Activated CD8-positive, alpha-beta memory T cell treated with anti-CD3 and anti-CD28 coated beads, Interleukin-2, amount 50 U/mL, for 1 hour (primary cell): Measurements from ENCODE around the gene OCA2.
"Not testable (repeated sequence)": the region's sequence is repeated elsewhere in the genome, so short reads cannot be mapped to it uniquely, and the experiment has no call there.

Experiments used
- DNase-seq: peaks from one replicate; pipeline ENCODE4 v3.0.0-alpha.2; 2020; ENCODE audit errors: extremely low read depth

Gene OCA2

DNA sequence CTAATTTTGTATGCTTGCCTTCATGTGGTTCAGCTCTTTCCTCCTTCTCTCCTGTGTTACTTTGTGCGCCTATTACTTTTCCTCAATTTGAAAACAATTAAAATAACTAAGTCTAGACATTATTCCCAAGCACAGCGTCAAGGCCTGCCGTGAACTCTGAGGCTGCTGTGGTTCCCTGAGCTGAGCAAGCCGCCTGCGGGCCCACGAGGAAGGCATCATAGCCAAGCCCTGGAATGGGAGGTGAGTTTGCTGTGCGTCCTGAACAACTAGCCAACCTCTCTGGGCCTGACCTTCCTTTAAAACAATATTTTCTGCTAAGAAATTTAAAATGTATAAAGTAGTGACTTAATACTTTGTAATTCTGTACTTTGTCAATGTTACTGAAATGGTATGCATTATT is 327.2 kb downstream of the OCA2 start:
- DNase-seq, result no peak

DNA sequence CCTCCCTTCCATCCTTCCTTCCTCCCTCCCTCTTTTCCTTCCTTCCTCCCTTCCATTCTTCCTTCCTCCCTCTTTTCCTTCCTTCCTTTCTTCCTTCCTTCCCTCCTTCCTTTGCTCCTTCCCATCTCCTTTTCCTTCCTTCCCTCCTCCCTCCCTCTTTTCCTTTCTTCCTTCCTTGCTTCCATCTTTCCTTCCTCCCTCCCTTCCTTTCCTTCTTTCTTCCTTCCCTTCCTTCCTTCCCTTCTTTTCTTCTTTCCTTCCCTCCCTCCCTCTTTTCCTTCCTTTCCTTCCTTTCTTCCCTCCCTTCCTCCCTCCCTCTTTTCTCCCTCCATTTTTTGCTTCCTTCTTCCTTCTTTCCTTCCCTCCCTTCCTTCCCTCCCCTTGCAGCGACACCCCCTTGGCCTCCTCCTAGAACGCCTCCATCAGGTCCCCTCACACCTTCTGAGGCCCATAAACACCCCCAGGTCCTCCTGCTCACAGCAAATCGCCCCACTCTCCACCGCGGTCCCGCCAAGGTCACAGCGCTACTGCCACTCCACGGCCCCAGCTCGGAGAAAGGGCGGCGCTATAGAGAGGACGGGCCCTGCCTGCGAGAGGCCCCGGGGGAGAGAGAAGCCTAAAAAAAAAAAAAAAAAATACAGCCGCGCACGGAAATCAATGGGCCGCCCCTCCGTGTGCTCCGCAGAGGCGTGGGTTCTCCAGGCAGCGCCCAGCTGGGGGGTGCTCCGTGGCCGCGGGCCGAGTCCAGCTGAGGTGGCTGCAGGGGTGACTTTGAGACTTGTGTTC is 328.2 kb downstream of the OCA2 start:
- DNase-seq, result no peak

DNA sequence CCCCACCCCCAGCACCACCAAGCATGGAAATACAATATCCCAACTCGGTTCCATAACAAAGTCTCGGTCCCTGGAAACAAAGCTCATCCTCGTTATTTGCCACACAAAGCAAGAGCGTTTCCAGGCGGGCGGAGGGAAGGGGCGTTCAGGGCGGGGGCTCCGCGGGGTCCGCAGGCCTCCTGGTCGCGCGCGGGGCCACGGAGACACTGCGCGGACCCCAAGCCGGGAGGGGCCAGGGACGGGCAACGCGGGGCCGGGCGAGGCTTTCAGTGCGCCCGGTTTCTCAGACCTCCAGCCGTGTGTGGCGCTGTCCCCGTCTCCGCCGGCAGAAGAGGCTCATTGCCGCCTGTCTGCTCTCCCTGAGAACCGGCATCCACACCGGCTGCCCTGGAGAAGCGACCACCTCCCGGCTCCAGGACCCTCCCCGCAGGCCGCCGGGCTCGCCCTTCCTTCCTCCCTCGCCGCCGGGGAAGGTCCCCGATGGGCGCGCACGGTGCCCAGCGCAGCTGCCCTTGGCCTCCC is 329.0 kb downstream of the OCA2 start:
- no peak for DNase-seq

DNA sequence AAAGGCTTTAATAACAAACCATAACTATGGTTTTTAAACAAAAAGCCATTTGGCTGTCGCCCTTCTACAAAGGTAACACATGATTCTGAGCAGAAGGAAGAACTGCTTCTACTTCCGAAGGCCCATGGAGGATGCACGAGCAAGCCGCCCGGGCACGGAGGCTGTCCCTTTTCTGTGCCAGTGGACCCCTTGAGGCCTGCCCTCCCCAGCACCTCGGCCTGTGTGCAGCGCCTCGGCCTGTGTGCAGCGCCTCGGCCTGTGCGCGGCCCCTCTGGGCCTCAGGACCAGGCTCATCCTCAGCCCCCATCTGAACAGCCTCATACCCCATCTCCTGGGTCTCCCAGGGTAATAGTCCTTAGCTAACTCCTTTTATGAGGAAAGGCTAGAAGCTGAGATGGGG is 329.5 kb downstream of the OCA2 start:
- no peak for DNase-seq

DNA sequence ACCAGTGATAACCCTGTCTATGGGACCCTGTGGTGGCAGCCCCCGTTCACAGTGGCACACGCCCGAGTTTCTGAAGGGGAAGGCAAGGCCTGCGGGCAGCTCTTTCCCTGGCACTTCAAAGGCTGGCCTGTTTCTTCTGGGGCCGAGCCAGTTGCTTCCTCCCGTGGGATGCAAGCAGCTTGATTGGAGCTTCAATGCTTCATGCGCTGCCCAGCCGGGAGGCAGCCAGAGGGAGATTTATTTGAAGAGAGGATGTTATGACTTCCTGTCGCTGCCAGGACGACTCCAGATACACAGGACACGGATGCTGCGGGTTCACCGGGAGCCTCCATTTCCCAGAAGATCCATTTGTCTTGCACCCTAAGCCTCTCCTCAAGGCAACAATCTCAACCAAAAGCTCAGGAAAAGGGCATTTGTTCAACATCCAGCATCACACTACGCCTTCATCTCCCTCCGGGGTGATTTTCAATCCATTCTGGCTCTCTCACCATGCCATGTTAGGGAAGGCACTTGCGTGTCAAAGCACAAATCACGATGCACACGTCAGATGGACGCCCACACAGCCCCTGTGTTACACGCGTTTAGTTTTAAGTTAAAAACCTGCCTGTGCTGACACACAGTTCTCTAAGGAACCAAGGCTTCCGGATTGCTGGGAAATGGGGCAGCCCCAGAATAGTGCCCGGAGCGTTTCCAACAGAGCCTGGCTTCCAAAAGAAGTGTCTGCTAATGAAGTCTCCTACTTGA is 330.2 kb downstream of the OCA2 start:
- no peak for DNase-seq

DNA sequence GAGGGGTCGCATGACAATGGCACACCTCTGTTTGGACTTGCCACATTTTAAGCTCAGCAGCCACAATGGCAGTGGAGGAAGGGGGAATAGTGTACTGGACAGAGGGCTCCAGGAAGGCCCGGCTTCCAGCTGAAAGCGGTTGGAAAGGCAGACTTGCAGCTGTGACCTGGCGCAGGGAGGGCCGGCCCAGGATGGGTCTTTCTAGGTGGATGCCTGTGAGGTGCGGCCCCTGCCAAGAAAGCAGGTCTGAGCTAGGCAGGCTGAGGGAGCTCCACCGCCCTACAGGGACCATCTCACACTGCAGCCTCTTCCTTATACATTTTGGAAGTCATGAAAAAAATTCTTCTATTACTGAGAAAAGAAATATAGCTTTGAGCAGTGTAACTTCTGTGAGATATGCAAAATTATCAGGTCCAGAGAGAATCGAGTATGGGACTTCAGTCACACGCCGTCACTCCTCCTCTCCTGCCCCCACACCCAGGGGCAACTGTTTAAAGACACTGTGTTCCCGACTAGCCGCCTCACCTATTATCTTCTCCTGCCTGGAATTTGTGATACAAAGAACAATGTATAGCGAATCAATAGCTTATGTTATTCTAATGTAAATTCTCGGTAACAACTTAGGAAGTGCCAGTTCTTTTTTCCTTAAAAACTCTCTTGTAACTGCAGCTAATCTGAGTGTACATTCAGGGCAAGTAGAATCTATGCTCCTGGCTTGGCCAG is 331.0 kb downstream of the OCA2 start:
- no peak for DNase-seq

DNA sequence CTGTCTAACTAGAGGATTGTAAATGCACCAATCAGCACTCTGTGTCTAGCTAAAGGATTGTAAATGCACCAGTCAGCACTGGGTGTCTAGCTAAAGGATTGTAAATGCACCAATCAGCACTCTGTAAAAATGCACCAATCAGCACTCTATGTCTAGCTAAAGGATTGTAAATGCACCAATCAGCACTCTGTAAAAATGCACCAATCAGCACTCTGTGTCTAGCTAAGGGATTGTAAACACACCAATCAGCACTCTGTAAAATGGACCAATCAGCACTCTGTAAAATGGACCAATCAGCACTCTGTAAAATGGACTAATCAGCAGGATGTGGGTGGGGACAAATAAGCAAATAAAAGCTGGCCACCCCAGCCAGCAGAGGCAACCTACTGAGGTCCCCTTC is 331.7 kb downstream of the OCA2 start:
- not testable (repeated sequence) for DNase-seq

DNA sequence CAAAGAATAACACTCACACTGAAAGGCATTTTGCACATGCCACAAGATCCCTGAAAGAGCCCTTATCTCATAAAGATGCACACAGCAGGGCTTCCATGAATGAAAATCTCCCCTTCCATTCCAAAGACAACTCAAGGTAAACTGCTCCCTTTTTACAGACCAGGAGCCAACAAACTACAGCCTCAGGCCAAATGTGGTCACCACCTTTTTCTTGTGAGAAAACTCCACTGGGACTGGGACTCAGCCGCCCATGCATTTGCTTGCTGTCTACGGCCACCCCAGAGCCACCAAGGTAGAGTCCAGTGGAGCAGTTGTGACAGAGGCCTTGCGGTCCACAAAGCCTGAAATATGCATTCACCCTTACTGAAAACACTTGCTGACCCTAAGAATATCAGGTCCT is 334.8 kb downstream of the OCA2 start:
- no peak for DNase-seq

DNA sequence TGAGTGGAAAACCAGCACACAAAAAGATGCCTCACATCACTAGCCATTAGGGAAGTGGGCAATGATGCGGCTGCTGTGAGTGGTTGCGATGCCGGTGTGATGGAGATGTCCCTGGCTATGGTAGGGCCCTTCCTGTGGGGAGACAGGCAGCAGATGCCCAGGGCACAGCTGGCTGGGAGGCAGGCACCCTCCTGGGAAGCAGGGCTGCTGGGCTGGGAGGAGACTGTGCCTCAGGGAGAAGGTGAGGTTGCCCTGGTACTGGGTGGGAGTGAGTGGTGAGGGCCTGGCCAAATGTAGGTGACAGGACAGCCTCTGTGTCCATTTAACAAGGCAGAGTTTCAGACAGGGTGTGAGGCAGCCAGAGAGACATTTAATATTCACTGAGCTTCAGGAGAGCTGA is 335.6 kb downstream of the OCA2 start:
- no peak for DNase-seq

DNA sequence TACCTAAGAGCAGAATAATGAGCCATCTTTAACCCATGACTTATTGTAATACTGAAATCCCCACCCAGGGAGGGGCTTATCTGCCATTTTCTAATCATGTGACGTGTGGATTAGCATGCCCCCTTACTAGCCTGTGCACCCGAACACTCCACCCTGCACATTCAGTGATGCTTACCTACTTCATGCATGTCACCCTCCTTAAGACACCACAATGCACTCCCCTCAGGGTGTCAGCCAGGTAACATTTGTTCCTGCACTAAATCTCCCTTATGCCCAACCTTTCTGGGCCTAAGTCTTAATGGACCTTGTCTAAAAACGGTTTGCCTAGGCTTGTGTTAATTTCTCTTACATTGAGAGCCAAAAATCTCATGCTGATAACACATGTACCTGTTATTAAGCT is 336.6 kb downstream of the OCA2 start:
- DNase-seq, result no peak

DNA sequence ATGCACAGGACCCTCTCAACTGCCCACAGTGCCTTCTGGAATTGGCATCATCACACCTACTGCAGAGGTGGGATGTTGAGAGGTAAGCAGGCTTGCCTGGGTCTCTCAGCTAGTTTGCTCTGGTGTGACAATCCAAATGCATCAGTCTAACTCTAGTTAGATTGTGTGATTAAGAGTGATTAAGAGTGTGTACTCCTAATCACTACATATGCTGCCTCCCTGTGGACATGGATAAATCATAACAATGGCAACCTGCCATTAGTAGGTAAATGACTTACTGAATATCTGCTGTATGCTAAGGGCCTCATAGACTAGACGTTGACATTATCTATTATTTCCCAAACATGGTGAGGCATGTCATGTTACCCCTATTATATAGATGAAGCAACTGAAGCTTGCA is 342.1 kb downstream of the OCA2 start:
- DNase-seq, result no peak

DNA sequence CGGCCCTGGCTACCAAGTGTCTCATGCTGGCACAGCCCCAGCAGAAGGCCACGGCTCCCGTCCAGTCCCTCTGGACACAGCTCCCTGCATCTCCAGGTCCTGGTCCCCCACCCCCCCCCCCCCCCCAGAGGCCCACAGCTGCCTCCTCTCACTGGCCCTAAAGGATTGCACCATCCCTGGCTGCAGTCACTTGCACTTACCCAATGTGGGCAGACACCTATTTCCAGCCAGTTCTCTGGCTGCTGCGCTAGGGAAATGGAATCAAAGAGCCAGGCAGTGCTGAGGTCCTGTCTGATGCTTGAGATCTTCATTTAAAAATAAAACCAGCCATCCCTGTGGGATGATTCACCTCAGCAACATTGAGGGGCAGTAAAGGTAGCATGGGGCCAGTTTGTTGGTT is 346.4 kb downstream of the OCA2 start:
- DNase-seq, result no peak

DNA sequence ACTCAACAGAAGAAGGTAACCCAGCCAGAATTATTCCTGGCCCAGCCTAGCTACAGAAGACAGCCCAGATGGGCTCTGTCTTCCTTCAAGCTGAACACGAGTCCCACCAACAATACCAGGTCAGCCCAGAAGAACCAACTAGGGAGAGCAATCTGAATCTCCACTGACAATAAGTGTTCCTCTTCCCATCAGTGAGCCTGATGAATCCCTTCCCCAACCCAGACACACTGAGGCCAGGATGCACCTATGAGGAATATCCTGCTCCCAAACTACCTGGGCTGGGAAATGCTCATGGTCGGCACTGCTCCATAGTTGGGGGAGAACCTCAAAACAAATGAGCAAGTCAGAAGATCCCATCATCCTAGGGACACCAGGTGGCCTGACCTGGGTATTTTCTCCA is 351.1 kb downstream of the OCA2 start:
- no peak for DNase-seq

DNA sequence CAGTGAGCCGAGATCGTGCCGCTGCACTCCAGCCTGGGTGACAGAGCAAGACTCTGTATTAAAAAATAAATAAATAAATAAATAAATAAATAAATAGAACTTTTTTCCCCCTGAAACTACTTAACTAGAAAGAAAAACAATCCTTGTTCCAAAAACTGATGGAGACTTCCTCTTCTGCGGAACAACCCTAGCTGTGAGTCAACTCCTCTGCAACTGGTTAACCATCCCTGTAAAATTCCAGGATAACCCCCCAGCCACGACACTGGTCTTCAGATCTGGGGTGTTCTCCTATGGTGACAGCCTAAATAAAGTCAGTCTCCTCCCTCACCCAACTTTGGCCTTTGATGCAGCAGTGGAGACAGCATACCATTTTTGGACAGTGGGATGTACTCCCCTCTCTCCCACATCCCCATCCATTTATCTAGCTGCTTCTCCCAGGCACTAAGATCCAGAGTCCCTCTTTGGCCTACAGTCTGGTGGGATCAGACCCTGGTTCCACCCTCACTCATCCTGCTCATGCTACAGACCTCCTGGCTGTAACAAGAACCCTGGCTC is 352.6 kb downstream of the OCA2 start:
- no peak for DNase-seq

DNA sequence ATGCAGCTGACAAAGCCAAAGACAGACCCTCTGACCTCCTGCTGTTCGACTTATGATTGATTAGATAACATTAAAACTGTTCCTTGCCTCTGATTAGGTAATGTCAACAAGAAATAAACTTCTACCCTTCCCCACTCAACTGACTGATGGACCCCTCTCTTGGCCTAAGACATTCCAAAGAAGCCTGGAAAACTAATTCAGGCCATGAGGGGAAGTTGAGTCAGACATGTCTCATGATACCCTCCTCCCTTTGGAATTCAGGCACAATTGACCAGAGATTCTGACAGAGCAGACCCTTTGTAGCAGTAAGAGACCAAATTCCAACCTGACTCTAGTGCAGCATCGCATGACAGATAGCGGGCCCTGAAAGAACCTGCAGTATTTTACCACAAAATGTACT is 354.5 kb downstream of the OCA2 start:
- DNase-seq, result no peak

DNA sequence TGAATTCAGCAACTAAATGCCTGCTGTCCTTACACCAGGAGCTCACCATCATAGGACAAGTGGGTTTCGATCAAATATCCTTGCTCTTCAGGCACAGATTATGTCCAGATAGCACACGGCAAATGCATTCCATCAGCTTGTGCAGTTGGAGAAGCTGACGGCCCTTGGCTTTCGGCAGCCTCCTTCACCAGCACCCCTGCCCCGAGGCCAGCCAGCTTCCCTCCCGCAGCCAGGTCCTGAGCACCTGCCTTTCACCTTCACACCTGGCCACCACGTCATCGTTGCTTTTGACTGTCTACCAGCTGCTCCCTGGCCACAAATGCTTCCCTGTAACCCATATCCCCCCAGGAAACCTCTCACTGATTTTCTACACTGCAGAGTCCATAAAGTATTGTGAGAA is 355.5 kb downstream of the OCA2 start:
- DNase-seq, result no peak

DNA sequence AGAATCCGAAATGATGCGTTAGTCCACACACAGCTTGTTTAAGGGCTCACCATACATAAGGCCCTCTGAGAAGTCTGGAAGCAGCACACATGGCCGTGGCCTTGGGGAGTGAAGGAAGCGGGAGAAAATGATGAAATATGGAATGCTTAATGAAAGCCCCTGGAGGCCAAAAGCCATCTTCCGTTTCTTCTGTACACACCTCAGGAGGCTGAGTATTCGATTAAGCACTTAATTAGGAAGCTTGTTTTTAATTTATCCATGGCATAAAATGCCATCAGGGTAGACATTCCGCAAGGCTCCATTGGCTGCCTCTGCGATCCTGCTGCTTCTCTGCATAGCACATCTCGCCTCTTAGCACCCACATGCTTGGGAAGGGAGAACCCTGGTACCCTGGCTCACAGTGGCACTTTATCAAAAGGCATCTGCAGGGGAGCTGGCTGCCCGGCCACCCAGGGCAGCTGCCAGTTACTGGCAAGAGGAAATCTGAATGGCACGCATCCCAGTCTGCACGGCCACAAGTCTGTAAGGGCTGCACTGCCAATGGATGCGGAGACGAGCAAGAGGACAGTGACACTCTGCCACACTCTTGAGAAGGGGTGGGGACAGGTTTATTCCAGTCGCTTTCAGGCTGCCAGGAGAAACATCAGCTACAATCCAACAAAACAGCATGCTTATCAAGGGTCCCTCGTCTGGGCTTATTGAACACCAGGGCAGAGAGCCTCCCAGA is 356.2 kb downstream of the OCA2 start:
- no peak for DNase-seq

DNA sequence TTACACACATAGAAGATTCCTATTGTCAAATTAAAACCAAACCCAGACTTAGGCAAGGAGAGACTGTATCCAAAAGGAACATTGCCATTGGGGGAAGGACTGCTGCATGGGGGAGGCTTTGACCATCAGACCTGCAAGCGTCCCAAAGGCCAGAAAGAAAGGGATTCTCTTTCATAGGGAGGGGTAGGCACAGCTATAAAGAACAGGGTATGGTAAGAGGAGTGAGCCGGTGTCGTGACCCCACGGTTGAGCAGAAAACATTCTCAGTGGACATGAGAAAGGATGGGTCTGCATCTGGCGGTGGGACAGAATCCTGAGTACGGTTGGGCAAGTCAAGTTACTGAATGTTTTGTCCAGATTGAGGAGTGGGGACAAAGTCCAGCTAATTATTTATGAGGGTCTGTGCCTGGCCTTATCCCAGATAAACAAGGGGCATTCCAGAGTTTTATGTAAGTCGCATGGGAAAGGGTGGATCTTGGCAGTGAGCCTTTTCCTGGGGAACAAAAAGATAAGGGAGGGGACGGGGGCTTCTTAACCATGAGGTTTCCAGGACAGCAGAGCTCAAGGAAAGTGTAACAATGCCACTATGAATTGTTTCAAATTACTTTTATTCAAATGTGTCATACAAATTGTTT is 357.8 kb downstream of the OCA2 start:
- no peak for DNase-seq

DNA sequence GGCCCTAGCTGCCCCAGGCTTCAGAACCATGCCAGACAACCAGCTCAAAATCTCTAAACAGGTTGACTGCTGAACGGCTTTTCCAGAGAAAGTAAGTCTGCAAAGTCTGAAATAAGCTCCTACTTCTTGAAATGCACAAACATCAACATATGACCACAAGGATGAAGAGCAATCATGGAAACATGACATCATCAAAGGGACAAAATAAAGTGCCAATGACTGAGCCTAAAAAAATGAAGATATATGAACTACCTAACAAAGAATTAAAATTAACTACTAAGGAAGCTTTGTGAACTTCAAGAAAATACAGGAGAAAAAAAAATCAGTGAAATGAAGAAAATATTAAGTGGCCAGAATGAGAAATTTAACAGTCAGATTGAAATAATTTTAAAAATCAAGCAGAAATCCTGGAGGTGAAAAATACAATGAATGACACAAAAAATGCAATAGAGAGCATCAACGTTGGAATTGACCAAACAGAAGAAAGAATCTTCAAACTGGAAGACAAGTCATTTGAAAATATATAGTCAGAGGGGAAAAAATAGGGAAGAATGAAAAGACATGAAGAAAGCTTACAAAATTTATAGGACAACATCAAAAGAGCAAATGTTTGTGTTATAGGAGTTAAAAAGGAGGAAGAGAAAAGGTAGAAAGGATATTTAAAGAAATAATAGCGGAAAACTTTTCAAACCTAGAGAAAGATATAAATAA is 364.2 kb downstream of the OCA2 start:
- DNase-seq, result no peak

DNA sequence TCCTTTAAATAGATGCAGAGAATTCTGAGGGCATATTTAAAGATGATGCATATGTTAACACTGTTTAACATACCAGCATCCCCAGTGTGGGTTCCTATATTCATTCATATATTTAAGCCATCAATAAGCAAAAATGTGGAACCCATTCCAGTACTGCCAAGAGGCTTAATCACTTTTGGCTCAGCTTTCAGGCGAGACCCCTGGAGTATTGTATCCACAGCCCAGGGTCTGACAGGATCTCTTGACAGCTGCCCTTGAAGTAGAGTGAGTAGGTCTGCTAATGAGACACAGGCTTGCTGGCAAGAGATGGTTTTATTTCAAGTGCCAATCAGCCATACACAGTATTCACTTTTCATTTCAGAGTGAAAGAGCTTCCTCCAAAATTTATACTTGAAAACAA is 367.3 kb downstream of the OCA2 start:
- no peak for DNase-seq

DNA sequence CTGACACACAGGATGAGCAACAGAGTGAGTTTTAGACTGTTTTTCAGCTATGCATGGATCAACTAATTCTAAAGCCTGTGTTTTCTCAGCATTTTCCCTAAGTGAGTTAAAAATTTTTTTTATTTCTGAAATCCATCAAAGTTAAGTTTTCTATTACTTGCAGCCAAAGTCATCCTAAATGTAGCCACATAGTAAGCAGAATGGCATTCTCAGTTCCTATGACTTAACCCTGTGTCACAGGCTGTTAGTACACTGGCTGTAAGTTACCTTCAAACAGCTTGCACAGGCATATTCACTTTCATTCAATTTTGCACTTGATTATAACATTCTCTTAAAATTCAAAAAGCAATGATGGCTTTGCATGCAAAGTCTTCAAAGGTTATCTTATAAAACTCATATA is 368.2 kb downstream of the OCA2 start:
- no peak for DNase-seq
